Hypothalamus (tissue), 51 donors: ENCODE data around the gene SRP72.
"Not testable (repeated sequence)": the region's sequence is repeated elsewhere in the genome, so short reads cannot be mapped to it uniquely, and the experiment has no call there.

Source experiments
- DNase-seq, 51 donors: peaks; one replicate each; lab custom pipeline; 2025; lab: John Stamatoyannopoulos, UW

The SRP72 gene, protein sequence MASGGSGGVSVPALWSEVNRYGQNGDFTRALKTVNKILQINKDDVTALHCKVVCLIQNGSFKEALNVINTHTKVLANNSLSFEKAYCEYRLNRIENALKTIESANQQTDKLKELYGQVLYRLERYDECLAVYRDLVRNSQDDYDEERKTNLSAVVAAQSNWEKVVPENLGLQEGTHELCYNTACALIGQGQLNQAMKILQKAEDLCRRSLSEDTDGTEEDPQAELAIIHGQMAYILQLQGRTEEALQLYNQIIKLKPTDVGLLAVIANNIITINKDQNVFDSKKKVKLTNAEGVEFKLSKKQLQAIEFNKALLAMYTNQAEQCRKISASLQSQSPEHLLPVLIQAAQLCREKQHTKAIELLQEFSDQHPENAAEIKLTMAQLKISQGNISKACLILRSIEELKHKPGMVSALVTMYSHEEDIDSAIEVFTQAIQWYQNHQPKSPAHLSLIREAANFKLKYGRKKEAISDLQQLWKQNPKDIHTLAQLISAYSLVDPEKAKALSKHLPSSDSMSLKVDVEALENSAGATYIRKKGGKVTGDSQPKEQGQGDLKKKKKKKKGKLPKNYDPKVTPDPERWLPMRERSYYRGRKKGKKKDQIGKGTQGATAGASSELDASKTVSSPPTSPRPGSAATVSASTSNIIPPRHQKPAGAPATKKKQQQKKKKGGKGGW

DNA sequence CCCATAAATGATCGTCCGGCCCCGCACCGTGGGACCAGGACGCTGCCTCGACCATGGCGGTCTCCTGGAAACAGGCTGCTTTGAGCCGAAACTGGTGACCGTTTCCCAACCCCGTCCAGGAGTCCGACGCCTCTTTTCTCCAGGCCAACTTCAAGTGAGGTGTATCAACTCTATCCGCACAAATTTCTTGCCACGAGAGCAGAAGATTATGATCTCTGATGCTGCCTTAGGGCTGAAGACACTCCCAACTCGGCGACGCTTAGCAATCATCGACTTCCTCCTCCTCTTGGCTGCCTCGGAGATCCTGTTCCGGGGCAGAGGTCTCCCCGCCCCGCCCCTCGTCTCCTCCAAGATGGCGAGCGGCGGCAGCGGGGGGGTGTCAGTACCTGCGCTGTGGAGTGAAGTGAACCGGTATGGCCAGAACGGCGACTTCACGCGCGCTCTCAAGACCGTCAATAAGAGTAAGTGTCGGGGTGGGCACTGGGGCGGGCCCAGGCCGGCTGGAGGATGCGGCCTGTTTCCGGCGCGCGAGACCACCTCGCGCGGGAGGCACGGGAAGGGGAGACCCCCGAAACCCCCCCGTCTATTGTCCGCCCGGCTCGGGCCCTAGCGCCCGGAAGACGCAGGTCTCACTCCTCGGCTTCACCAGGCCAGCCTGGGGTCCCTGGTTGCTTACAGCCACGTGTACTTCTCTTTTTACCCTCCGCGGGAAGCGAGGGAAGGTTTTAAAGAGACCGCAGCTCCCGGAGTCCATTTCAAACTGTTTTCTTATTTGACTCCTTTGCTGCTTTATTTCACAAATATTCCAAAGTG, at the start of gene SRP72:
TSS of gene SRP72 (plus strand) at position 334 of the 813 bp plus-strand sequence. CDS start at position 353, 19 bp downstream.
- peak; percentile 26 to 91 (median 79) for DNase-seq

DNA sequence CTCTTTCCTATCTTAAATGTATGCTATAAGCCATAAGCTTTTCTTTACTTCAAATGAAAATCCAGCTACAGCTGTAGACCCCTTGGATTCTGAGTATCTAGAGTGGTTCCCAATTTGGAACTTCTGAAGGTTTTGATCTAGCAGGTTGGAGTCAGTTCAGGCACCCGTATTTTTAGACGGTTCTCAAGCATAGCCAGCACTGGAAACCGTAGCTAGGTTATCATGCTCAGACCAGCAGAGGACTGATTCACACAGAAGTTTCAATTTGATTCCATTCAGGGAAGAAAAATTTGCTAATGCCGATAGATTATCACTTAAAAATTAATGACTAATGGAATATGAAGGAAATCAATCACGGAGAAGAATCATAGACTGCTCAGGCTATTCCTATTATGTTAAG, 43.2 kb upstream of the SRP72 start:
- no peak for DNase-seq

DNA sequence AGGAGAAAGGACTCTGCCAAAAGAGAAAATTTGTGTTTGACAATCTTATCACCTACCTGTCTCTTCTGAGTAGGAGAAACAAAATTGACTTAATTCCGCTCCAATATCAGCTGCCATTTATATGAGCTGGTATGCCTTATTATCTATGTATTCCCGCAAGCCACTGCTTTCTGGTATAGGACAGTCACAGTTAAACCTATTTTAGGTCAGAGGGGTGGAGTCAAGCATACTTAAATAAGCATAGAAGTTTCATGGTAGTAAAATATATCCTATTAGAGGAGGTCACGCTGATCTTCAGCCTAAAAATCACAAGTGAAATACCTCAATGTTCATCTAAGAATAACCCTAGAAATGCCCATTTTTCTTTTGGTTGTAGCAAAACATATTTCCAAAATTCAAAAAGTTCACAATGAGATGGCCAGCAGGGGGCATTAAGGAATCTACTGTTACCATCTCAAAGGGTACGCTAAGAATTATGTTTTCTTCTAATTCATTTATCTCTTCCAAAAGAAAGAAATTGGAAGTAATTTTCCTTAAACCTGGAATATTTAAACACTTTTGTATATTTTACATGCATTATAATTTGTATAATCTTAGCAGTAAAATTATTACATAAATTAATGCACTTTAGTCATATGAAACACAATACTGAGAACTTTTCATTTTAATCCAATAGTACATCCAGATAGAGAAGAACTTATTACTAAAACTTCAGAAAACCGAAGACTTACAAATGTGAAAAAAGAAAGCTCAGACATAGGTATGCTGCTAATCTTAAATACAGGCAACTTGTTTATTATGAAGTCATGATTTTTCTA, 42.5 kb upstream of the SRP72 start:
- DNase-seq, result peak in 5 of 51 donors; percentile 1 to 16 (median 8)

DNA sequence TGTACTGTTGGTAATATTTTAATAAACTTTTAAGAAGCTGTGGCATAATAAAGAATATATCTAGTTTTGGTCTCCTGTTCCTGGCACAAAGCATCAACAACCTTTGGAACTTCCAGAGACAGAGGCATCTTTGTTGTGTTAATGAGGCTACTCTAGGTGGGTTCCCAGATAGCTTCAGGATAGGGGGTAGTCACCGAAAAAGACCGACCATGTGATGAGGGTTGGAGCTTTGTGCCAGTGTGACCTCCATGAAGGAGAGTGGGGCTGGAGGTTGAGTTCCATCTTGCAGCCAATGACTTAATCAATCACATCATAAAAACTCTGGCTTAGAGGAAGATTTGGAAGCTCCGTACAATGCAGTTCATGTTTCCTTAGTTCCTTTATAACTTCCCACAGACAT, 41.9 kb upstream of the SRP72 start:
- DNase-seq, result no peak

DNA sequence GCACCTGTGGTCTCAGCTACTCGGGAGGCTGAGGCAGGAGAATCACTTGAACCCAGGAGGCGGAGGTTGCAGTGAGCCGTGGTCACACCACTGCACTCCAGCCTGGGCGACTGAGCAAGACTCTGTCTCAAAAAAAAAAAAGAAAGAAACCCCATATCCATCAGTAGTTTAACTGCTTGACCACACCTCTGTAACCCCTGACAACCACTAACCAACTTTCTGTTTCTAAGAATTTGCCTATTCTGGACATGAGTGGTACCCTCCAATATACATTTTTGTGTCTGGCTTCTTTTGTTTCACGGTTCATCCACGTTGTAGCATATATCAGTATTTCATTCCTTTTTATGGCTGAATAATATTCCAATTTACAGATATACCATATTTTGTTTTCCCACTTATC, 41.1 kb upstream of the SRP72 start:
- no peak for DNase-seq

DNA sequence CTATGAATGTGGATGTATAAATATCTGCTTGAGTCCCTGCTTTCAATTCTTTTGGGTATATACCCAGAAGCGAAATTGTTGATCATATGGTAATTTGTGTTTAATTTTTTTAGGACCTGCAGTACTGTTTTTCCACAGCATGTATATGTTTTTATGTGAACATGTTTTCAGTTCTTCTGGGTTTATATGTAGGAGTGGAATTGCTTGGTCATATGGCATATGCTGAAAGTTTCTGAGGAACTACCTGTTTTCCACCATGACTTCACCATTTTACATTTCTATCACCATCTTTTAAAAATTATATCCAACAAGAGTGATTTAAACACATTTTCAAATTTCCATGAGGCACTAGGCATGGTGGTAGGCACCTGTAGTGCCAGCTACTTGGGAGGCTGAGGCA, 40.2 kb upstream of the SRP72 start:
- DNase-seq, result no peak

DNA sequence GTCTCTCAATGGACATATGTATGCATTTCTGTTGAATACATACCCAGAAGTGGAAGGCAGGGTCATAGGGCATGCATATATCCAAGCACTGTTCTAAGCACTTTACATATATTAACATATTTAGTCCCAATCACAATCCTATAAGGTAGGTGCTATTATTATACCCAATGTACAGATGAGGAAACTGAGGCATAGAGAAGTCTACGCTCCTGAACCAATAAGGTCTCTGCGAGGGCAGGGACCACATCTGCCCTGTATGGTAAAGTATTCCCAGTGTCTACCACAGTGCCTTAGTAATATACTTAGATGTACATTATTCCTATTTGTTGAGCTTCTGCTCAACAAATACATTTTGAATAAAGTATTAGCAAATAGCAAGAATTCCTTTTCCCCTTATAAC, 37.2 kb upstream of the SRP72 start:
- no peak for DNase-seq

DNA sequence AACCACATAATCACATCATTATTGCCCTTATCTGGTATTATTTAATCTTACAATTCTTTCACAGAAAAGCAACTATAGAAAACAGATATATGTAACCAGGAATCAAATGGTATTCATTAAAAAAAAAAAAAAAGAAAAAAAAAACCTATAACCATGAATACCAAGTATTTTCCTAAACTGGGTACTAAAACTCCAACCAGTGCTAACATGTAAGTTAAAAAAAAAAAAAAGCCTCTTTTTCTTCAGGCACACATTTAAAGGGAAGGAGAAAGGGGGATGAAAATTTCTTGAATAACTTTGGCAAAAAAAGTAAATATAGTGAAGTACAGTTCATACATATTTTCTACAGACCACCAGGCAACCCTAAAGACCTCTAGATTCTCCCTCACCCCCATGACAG, 34.1 kb upstream of the SRP72 start:
- no peak for DNase-seq

DNA sequence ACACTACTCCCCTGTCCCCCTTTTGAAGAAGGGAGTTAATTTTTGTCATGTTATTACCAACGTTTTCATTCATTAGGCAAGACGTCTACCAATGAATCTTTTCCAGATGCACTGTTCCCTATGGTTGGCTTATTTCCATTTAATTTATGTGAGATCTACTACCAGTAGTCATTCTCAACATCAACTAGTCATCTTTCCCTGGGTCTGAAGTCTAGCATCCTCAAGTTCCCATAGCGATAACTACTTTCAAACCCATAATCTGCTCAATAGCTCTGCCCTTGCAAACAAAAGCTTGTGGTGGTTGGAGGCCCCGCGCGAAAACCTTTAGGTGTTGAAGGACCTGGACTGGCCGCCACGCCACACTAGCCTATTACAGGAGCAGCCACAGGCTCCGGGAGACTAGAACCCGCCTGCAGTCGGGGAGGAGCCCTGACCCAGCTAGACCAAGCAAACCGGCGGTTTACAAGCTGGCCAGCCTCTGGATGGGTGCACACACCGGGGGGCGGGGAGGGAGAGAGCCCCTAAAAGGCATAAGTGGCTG, 32.7 kb upstream of the SRP72 start:
- peak in 22 of 51 donors; percentile 15 to 60 (median 43) for DNase-seq

DNA sequence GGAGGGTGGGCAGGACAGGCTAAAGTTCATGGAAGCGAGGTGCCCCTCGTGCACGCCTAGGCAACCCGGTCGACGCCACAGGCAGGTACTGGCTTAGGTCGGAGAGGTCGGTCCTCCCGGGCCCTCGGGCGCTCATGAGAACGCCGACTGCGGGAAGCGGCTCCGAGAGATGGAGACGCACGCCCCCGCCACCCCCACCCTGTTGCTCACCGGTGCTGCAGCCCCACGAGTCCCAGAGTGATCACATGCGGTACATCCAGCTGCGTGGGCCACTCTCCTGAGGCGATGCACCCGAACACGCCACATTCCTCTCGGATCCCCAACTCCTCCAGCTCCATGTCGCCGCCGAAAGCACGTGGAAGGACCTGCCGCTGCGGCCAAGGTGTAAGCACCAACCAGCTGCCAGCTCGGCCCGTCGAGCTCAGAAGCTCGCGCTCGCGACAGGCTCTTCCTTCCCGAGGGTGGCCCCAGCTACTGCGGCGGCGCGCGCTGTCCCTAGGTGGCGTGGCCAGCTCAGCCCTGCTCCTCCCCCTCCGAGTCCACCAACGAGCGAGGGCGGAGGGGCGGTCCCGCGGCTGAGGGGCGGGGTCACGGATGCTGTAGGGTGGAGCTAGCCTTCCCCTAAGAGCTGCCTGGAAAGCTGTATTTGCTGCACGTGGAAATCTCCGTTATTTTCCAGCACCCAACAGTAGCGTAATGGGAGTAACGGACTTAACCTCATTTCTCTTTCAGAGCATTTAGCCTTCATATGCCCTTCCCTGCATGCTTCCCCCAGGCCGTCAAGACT, 32.1 kb upstream of the SRP72 start, which contains the start of gene PPAT:
TSS of gene PPAT (minus strand) at position 476 of the 787 bp plus-strand sequence. CDS start at position 338, 138 bp downstream.
- DNase-seq, result peak; percentile 68 to 98 (median 94)

DNA sequence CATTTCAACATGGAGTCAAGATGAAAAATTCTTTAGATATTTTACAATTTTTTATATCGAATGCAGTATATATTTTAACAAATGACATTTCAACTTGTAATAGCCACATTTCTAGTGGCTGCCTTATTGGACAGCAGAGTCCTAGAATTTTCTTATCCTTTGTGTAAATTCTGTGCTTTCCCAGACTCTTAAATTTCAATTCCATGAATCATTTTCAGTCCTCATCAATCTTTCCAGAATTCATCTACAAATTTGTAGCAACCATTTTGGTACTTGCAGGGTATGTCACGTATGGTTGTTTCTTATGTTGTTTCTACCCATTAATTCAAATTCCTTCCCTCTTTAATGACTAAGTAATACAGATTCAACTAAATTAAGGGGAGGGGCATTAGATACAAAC, 28.7 kb upstream of the SRP72 start:
- no peak for DNase-seq

DNA sequence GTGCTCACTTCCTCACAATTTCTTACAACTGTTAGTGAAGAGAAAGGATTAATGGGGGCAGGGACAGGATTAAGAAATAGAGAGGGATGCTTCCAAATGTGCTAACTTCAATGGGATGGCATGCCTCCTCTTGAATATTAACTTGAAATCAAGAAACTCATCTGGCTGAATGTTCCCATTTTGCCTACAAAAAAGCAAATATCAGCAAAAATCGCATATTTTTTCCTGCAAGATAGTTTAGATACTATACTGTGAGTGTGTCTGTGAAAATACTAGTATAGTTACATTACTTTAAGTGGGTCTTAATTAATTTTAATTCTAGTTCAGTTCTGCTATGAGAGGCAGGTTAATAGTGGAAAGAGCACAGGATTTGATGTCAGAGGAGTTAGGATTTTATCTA, 26.4 kb upstream of the SRP72 start:
- DNase-seq, result no peak

DNA sequence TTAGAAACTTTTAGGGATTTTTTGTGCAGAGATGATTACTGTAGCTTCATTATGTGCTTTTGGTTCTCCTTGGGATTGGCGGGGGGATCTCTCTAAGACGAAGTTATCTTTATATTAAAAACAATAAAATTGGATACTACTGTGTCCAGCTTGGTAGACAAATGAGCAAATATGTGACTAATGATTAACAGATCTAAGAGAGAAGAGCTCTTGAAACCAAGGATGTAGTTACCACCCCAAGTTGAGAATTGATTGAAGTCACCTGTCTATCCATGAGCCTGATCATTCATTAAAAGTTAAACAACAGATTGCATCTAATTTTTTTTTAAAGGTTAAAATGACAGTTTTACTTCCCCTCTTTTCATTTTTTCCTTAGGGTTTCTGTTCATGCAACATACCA, 22.7 kb upstream of the SRP72 start:
- no peak for DNase-seq

DNA sequence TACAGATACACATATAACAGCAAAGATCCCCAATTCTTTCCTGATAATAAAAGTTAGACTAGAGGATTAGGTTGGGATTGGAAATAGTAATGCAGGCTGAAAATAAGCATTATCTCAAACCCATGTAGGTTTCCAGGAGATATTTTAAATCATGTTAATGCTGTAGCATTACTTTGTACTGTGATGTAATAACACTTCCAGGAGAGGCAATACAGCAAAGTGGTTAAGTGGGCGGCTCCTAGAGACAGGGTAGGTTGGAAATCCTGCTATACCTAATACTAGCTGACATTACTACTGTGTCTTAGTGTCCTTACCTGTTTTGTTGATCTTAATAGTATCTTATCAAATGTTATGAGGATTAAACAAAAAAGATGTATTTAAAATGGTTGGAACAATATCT, 21.7 kb upstream of the SRP72 start:
- no peak for DNase-seq

DNA sequence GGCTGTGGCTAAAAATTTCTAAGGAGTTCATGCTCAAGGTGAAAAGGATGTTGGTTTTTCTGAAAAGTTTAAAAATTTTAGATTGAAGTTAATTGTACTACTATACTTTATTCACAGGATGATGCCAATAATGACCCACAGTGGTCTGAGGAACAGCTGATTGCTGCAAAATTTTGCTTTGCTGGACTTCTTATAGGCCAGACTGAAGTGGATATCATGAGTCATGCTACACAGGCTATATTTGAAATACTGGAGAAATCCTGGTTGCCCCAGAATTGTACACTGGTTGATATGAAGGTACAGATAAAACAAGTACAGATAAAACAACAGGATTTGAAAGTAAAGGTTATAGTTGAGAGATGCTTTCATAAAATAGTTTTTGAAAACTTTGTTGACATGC, 19.1 kb upstream of the SRP72 start:
- no peak for DNase-seq

DNA sequence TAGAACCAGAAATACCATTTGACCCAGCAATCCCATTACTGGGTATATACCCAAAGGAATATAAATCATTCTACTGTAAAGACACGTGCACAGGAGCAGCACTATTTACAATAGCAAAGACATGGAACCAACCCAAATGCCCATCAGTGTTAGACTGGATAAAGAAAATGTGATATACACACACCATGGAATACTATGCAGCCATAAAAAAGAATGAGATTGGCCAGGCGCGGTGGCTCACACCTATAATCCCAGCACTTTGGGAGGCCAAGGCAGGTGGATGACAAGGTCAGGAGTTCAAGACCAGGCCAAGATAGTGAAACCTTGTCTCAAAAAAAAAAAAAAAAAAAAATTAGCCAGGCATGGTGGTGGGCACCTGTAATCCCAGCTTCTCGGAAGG, 17.9 kb upstream of the SRP72 start:
- DNase-seq, result not testable (repeated sequence)

DNA sequence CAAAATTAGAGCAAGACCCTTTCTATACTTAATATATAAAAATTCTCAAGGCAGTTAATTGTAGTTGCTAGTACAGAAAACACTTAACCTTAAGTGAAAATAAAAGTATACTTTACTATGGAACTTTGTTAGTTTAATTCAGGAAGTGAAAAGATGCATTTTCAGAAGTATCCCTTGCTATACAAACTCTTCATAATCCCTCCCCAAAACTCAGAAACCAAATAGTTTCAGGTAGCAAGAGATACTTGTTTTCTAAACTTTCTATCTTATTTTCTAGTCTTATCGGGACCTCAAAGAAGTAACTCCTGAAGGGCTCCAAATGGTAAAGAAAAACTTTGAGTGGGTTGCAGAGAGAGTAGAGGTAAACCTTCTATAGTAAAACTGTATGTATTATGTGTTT, 17.1 kb upstream of the SRP72 start:
- no peak for DNase-seq

DNA sequence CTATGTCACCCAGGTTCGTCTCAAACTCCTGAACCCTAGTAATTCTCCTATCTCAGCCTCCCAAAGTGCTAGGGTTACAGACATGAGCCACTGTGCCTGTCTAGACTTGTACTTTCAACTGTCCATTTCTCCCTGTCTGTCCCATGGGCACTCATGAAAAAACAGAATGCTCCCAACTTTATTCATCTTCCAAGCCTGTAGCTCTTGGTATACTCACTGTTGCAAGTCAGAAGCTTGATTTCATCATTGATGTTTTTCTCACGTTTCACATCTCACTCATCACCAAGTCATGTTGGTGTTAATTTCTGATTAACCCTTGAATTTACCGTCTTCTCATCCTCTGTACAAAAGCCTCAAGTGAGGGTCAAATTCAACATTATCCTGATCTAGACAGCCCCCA, 7.3 kb upstream of the SRP72 start:
- DNase-seq, result no peak

DNA sequence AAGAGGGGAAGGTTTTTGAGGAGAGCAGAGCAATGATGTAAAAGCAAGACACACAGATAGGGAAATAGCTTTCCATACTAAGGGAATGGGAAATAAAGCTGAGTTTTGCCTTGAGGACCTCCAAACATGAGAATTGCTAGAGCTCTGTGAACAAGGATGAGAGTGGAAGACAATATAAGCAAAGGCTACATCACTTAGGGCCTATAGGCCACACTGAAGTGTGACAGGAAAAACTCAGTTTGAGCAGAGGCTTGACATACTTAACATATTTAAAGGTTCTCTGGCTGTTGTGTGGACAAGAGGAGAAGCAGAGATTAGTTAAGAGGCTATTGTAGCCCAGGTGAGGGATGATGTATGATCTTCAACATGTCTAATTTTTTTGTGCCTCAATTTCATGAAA, 5.3 kb upstream of the SRP72 start:
- DNase-seq, result no peak
